ENCODE measurements around the gene PTPRJ. TPM values are rescaled to one million over a fixed set of nuclear protein-coding genes. Genes with fewer than 3 reads are reported as not detected.

PTPRJ gene
- total RNA-seq, 2 donors from 2014 or later = 36.6 to 50.6 TPM

DNA sequence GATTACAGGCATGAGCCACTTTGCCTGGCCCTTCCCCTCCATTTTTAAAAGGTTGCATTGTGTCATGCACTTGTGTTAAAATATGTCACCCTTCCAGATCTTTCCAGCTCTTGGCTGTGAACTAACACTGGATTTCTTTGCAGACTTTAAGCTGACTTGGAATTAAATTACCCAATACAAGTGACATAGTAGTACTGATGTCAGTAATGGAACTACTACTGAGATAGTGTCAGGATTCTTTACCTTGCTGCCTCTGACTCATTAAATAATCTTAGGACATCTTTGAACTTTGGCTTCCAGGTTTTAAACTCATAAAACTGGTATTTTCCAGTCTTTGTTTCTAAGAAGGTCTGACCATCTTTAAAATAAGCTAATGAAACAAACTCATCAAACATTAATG is 184.5 kb downstream of the PTPRJ start:
- no peaks in the 10 kb centered on the region for H3K9me3 Mint-ChIP-seq
- H3K36me3 Mint-ChIP-seq (ENCODE audit: insufficient read depth in 2 of 2) = peaks cover 8 to 13% of the 10 kb centered on the region in 2 donors
- DNase-seq (no peak), ATAC-seq (replicated peaks in 1 of 2) (no peak)
- H3K4me1 Mint-ChIP-seq (ENCODE audit: low read depth) = no peaks in the 10 kb centered on the region
- no peak overlapping the region for H3K4me3 Mint-ChIP-seq
- H3K27me3 Mint-ChIP-seq (ENCODE audit: low read depth) = no peaks in the 10 kb centered on the region
- H3K27ac Mint-ChIP-seq = no peak overlapping the region

DNA sequence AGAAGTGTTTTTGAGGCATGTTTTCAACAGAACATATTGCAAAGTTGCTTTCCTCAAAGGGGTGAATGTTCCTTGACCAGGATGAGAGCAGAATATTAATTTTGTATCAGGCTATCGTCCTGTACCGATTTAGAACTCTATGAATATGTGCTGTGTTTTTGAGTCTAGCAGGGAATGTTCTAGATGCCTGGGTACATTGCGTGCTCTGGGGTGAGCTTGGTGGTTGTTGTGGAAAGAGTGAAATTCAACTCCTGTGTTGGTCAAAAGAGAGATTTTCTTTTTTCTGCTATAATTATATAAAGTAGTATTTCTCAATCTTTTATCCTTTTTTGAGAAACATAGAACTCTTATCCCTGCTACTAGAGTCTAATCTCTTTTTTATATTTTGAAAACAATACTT is 185.1 kb downstream of the PTPRJ start:
- ATAC-seq (replicated peaks in 1 of 2) (no peak), DNase-seq (no peak)
- Mint-ChIP-seq H3K27me3 (ENCODE audit: low read depth) (no peaks in the 10 kb centered on the region), H3K4me1 (ENCODE audit: low read depth) (no peaks in the 10 kb centered on the region), H3K9me3 (no peaks in the 10 kb centered on the region), H3K4me3 (no peak overlapping the region), H3K27ac (no peak overlapping the region), H3K36me3 (ENCODE audit: insufficient read depth in 2 of 2) (peaks cover 8 to 13% of the 10 kb centered on the region in 2 donors)

DNA sequence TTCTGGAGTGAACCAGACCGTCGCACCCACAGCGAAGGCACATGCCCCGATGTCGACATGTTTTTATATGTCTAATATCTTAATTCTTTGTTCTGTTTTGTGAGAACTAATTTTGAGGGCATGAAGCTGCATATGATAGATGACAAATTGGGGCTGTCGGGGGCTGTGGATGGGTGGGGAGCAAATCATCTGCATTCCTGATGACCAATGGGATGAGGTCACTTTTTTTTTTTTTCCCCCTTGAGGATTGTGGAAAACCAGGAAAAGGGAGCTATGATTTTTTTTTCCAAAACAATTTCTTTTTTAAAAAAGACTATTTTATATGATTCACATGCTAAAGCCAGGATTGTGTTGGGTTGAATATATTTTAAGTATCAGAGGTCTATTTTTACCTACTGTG is 187.0 kb downstream of the PTPRJ start:
- ATAC-seq (replicated peaks in 1 of 2) (no peak), DNase-seq (no peak)
- Mint-ChIP-seq H3K4me3 (no peak overlapping the region), H3K27me3 (ENCODE audit: low read depth) (no peaks in the 10 kb centered on the region), H3K4me1 (ENCODE audit: low read depth) (peaks cover 14% of the 10 kb centered on the region), H3K27ac (no peak overlapping the region), H3K9me3 (no peaks in the 10 kb centered on the region), H3K36me3 (ENCODE audit: insufficient read depth in 2 of 2) (peaks cover 8 to 13% of the 10 kb centered on the region in 2 donors)

DNA sequence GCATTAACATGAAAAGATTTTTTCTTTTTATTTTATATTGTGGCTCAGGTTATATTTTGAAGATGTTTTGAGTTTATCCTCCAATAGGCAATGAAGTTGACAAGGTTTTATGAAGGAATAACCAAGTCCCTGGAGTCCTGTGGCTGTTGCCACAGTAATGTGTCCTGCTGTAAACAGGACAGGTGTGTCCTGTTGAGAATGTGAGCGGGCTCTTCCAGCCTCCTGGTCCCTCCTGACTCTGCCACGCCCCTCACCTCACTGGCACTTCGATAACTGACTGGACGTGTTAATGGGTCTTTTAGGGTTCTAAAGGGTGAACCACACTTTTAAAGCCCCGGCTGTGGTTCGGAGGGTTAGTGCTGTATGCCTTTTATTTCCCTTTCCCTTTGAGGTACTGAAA is 188.5 kb downstream of the PTPRJ start:
- H3K27ac Mint-ChIP-seq = no peak overlapping the region
- H3K36me3 Mint-ChIP-seq (ENCODE audit: insufficient read depth in 2 of 2) = peaks cover 8 to 9% of the 10 kb centered on the region in 2 donors
- peaks cover 14% of the 10 kb centered on the region for H3K4me1 Mint-ChIP-seq (ENCODE audit: low read depth)
- DNase-seq = no peak
- no peaks in the 10 kb centered on the region for H3K9me3 Mint-ChIP-seq
- H3K27me3 Mint-ChIP-seq (ENCODE audit: low read depth) = no peaks in the 10 kb centered on the region
- no peak for ATAC-seq (replicated peaks in 1 of 2)
- no peak overlapping the region for H3K4me3 Mint-ChIP-seq

DNA sequence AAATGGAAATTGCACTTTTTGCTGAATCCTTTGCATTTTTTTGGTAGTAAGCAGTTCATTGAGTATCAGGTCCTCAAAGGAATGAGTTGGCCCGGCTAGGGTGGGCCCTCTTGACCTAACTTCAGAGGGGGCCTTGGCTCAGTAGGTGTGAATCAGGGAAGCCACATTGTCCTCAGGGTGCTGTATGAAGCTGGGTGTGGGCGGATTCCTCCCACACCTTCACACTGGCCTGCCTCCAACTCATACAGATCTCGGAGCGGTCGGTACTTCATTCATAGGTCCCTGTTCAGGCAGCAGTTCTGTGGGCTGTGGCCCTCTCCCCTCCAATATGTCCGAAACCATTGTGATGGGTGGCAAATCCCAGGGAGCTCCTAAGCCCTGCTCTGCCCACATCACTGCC is 188.9 kb downstream of the PTPRJ start:
- Mint-ChIP-seq H3K4me3 (no peak overlapping the region), H3K4me1 (ENCODE audit: low read depth) (peaks cover 14% of the 10 kb centered on the region), H3K36me3 (ENCODE audit: insufficient read depth in 2 of 2) (peaks cover 6 to 7% of the 10 kb centered on the region in 2 donors), H3K27ac (no peak overlapping the region), H3K27me3 (ENCODE audit: low read depth) (no peaks in the 10 kb centered on the region), H3K9me3 (no peaks in the 10 kb centered on the region)
- no peak for ATAC-seq (replicated peaks in 1 of 2)
- no peak for DNase-seq

DNA sequence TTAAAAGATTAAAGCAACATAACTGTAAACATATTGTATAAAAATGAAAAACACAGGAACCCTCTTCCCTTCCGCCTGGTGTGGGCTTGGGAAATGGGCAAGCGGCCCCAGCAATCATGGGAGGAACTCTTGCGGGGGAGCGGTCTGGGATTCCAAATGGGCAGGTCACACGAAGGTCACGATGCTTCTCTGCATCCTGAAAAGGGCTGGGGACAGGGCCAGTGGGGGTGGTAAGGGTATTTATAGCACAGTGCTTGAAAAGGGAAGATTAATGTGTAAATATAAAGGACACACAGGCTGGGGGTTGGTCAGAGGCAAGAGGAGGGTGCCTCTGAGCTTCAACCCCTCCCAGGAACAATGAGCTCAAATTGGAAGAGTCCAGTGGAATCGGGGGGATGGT is 189.4 kb downstream of the PTPRJ start:
- no peak overlapping the region for H3K27ac Mint-ChIP-seq
- no peak for ATAC-seq (replicated peaks in 1 of 2)

DNA sequence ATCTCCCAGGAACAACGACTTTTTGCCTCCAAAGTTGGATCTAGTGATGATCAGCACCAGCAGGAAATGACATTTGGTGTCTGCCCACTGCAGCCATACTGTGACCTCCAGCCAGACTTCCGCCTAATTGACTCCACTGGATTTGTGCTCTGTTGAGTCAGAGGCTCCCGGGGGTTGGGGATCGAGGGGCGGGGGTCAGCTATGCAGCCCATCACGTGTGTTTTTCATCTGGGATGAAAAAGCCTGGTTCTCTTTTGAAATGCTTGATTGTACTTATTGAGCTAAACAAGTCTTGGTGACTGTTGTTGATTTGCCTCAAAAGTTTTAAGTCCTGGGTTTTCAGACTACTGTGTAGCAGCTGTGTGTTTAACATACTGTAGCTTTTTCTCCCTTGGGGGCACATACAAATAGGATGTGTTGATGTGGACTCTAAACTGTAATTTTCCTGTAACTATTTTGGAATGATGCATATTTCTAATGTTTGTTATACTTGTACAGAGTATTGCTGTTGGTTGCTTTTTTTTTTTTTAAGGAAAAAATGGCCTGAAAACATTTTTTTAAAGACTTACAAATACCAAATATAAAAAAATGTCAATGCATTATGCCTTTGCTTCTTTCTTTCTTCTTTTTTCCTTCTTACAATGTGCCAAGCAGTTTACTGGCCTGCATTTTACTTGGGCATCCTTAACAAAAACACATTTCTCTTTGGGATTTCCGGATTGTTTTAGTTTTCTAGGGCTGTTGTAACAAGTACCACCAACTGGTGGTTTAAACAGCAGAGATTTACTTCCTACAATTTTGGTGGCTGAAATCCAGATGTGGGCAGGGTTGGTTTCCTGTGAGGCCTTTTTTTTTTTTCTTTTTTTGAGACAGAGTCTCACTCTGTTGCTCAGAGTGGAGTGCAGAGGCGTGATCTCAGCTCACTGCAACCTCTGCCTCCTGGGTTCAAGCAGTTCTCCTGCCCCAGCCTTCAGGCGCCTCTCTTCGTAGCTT is 190.2 kb downstream of the PTPRJ start:
- Mint-ChIP-seq H3K27me3 (ENCODE audit: low read depth) (no peaks in the 10 kb centered on the region), H3K27ac (no peak overlapping the region), H3K9me3 (no peaks in the 10 kb centered on the region), H3K4me3 (no peak overlapping the region), H3K36me3 (ENCODE audit: insufficient read depth in 2 of 2) (peaks cover 6% of the 10 kb centered on the region in 2 donors), H3K4me1 (ENCODE audit: low read depth) (peaks cover 18% of the 10 kb centered on the region)
- DNase-seq = no peak
- no peak for ATAC-seq (replicated peaks in 1 of 2)

More for the DNA sequence above, 189.4 kb downstream of the PTPRJ start:
- Mint-ChIP-seq H3K4me1 (ENCODE audit: low read depth) (peaks cover 14% of the 10 kb centered on the region), H3K9me3 (no peaks in the 10 kb centered on the region), H3K36me3 (ENCODE audit: insufficient read depth in 2 of 2) (peaks cover 6% of the 10 kb centered on the region in 2 donors), H3K4me3 (no peak overlapping the region), H3K27me3 (ENCODE audit: low read depth) (no peaks in the 10 kb centered on the region)
- DNase-seq = no peak

DNA sequence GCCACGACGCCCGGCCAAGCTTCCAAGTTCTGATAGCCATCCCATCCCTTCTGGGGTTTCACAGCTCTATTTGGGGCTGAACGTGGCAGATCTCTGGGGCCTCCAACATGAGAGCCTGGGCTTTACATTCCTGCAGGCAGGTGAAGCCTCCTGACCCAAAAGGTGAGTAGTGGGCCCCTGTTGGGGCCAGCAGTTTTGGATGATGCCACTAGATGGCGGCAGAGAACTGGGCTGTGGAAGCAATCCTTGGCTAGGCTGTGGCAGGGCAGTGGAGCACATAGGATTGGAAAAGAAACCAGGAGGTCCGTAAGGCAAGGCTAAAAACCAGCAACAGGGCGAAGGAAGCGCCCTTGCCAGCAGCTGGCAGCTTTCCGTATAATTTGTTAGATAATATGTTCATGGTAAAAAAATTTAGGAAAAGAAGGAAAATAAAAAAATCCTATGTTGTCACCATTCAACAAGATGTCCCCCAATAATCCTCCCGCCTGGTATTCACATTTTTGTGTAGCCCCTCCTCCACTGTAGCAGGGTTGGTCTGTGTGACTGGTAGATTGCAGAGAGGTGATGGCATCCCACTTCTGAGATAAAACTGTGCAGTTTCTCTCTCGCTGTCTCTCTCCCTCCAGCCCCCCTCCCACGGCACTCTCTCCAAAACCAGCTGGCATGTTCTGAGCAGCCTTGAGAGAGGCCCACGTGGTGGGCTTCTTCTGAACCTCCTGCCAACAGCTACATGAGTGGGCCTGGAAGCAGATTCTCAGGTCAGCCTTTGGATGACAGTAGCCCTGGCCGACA is 192.7 kb downstream of the PTPRJ start:
- H3K9me3 Mint-ChIP-seq = no peaks in the 10 kb centered on the region
- DNase-seq (peak; percentile 61 to 67), ATAC-seq (replicated peaks in 1 of 2) (peak; percentile 68 to 72)
- peaks cover 20% of the 10 kb centered on the region for H3K4me1 Mint-ChIP-seq (ENCODE audit: low read depth)
- no peak overlapping the region for H3K27ac Mint-ChIP-seq
- H3K4me3 Mint-ChIP-seq = no peak overlapping the region
- no peaks in the 10 kb centered on the region for H3K27me3 Mint-ChIP-seq (ENCODE audit: low read depth)
- peaks cover 0 to 4% of the 10 kb centered on the region in 2 donors for H3K36me3 Mint-ChIP-seq (ENCODE audit: insufficient read depth in 2 of 2)

DNA sequence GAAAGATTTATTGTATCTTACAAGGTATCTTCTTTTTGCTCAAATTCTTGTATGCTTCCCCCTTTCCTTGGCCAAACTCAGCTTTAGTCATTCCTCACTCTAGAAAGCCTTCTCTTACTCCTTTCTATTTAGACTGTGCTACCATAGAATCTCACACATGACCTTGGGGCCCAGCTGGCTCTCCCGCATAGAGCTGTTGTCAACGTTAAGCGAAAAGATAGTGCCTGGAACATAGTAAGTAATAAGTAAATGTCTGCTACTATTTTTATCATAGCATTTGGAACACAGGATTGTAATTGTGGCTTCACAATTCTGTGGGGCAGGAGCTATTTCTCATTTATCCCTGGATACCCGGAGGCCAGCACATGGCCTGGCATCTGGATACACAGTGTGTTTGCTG is 197.3 kb downstream of the PTPRJ start:
- Mint-ChIP-seq H3K4me3 (no peak overlapping the region), H3K9me3 (no peaks in the 10 kb centered on the region), H3K4me1 (ENCODE audit: low read depth) (peaks cover 5% of the 10 kb centered on the region), H3K27ac (no peak overlapping the region), H3K27me3 (ENCODE audit: low read depth) (no peaks in the 10 kb centered on the region), H3K36me3 (ENCODE audit: insufficient read depth in 2 of 2) (no peaks in the 10 kb centered on the region)
- ATAC-seq (replicated peaks in 1 of 2) (no peak), DNase-seq (no peak)

DNA sequence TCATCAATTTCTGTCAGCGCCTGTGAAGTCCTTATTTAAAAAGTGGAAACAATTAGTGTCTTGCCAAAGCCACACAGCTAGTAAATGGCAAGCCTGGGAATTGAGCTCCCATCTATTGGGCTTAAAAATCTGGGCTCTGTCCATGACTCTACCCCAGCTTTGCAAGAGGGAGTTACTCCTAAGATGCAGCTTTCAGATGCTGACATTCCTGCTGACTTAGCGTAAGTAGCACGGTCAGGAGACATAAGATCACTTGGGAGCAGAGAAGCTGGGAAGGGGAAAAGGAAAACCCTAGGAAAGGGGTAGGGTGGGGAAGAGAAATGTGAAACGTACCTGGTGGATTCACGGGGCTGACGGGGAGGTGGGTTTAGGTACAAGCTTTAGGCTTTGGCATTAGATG is 200.3 kb downstream of the PTPRJ start:
- H3K4me1 Mint-ChIP-seq (ENCODE audit: low read depth) = peaks cover under 1% of the 10 kb centered on the region
- no peak for DNase-seq
- H3K9me3 Mint-ChIP-seq = no peaks in the 10 kb centered on the region
- H3K4me3 Mint-ChIP-seq = no peak overlapping the region
- H3K36me3 Mint-ChIP-seq (ENCODE audit: insufficient read depth in 2 of 2) = no peaks in the 10 kb centered on the region
- no peaks in the 10 kb centered on the region for H3K27me3 Mint-ChIP-seq (ENCODE audit: low read depth)
- H3K27ac Mint-ChIP-seq = no peak overlapping the region
- ATAC-seq (replicated peaks in 1 of 2) = no peak

DNA sequence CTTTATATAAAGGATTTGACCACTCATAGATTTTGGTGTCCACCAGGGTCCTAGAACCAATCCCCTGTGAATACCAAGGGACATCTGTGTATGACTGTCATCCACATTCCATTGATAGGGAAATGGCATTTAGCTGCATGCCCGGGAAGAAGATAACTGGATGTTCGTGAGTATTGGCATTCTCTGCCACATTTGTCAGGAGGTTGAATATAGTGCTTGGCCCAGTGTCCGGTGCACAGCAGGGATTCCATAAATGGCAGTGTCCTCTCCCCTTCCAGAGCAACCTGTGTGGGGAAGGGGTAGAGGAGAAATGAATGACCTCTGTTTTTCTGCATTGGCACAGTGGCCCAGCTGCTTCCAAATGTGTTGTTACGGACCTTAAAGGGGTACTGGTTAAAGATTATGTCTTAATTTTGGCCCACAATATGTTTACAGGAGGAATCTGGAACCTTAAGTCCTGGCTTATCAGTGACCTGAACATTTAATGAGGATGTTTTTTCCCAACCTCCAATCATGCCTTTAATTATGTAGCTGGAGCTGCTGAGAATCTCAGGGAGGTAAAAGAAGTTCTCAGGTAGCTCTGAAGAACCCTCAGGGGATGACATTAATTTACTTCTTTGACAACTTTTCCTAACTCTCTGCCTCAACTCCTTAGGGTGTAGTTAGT is 202.6 kb downstream of the PTPRJ start:
- no peaks in the 10 kb centered on the region for H3K4me1 Mint-ChIP-seq (ENCODE audit: low read depth)
- no peaks in the 10 kb centered on the region for H3K27me3 Mint-ChIP-seq (ENCODE audit: low read depth)
- no peak overlapping the region for H3K27ac Mint-ChIP-seq
- no peak overlapping the region for H3K4me3 Mint-ChIP-seq
- ATAC-seq (replicated peaks in 1 of 2) (no peak), DNase-seq (no peak)
- no peaks in the 10 kb centered on the region for H3K36me3 Mint-ChIP-seq (ENCODE audit: insufficient read depth in 2 of 2)
- no peaks in the 10 kb centered on the region for H3K9me3 Mint-ChIP-seq

DNA sequence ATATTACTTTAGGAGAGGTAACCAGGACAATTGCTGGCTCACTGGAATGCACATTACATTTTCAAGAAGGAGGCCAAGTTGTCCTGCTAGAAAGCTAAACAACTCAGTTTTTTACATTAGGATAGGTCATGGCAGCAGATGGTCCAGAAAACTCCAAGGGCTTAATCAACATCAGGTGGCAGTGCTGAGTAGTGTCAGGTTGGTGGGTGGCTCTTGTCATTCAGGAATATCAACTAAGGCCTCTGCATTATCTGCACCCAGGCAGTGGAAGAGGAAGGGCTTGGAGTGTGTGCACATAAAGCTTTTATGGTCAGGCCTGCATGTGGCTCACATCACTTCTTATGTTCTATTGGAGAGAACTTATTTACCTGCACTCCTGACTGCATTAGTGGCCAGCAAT is 204.1 kb downstream of the PTPRJ start:
- no peak overlapping the region for H3K4me3 Mint-ChIP-seq
- DNase-seq (no peak), ATAC-seq (replicated peaks in 1 of 2) (no peak)
- no peaks in the 10 kb centered on the region for H3K4me1 Mint-ChIP-seq (ENCODE audit: low read depth)
- H3K9me3 Mint-ChIP-seq = peaks cover 0 to 1% of the 10 kb centered on the region in 2 donors
- no peaks in the 10 kb centered on the region for H3K27me3 Mint-ChIP-seq (ENCODE audit: low read depth)
- no peak overlapping the region for H3K27ac Mint-ChIP-seq
- H3K36me3 Mint-ChIP-seq (ENCODE audit: insufficient read depth in 2 of 2) = peaks cover 0 to 2% of the 10 kb centered on the region in 2 donors

Data from activated T-cell treated with anti-CD3 and anti-CD28 coated beads, Interleukin-2, amount 50 U/mL, for 72 hours (primary cell).